GM12873 (cell line): Measurements from ENCODE around the gene CCM2.
A peak's percentile ranks its signal among the peaks of the same experiment; 100 is the strongest.

Source experiments
- TF ChIP-seq, protein P1 (sequence below): IDR thresholded peaks from 2 replicates; pipeline ENCODE4 v1.5.1; 2012; ENCODE audit warnings: low read depth, mild to moderate bottlenecking, moderate library complexity, low read length, control low read depth; ENCODE audit not compliant: insufficient read depth; ENCODE audit errors: missing control alignments

Gene CCM2

DNA sequence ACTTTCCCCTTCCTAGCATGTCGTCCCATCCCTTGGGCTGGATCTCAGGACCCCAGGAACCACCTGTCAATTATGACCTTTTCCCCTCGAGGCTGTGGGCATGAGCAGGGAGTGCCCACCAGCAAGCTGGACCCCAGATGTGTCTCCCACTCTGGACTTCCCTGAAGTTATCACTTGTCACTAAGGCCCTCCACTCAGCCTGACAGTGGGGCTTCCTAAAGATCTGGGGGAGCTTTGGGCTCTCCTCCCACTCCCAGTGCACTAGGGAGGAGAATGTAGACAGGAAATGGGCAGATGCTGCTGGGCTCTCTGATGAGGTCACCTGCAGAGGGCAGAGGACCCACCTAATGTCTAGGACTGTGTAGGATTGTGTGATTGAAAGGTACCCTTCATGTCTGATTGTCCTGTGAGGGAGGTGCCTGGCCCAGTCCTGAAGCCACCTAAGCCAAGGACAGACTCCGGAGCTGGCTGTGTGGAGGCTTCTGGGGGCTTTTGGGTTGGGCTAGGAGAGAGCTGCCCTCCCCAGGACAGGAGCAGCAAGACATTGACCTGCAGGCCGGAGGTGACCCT lies 39.9 kb upstream of the CCM2 start:
- TF ChIP-seq, protein P1, sequence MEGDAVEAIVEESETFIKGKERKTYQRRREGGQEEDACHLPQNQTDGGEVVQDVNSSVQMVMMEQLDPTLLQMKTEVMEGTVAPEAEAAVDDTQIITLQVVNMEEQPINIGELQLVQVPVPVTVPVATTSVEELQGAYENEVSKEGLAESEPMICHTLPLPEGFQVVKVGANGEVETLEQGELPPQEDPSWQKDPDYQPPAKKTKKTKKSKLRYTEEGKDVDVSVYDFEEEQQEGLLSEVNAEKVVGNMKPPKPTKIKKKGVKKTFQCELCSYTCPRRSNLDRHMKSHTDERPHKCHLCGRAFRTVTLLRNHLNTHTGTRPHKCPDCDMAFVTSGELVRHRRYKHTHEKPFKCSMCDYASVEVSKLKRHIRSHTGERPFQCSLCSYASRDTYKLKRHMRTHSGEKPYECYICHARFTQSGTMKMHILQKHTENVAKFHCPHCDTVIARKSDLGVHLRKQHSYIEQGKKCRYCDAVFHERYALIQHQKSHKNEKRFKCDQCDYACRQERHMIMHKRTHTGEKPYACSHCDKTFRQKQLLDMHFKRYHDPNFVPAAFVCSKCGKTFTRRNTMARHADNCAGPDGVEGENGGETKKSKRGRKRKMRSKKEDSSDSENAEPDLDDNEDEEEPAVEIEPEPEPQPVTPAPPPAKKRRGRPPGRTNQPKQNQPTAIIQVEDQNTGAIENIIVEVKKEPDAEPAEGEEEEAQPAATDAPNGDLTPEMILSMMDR, result no peak

DNA sequence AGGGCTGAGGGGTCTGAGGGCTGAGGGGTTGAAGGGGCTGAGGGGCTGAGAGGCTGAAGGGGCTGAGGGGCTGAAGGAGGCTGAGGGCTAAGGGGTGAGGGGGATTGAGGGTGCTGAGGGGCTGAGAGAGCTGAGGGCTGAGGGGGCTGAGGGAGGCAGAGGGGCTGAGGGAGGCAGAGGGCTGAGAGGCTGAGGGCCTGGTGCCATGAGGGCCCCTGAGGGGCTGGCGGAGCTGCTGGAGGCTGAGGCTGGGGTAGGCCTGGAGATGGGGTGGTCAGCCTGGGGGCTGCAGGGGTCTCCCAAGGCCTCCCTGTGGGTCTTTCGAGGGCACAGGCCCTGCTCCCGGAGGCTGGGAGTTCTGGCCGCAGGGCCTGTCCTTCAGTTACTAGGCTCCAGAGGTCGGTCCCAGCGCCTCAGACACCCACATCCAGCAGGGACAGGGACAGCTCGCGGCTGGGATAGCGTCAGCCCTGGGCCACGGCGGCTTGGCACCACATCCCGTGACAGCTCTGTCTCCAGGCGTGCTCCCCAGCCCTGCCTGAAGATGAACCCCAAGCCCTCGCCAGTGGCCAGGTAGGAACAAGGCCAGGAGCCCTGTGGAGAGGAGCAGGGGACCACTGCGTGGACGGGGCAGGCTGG lies 38.0 kb upstream of the CCM2 start:
- TF ChIP-seq, protein P1, result no peak

DNA sequence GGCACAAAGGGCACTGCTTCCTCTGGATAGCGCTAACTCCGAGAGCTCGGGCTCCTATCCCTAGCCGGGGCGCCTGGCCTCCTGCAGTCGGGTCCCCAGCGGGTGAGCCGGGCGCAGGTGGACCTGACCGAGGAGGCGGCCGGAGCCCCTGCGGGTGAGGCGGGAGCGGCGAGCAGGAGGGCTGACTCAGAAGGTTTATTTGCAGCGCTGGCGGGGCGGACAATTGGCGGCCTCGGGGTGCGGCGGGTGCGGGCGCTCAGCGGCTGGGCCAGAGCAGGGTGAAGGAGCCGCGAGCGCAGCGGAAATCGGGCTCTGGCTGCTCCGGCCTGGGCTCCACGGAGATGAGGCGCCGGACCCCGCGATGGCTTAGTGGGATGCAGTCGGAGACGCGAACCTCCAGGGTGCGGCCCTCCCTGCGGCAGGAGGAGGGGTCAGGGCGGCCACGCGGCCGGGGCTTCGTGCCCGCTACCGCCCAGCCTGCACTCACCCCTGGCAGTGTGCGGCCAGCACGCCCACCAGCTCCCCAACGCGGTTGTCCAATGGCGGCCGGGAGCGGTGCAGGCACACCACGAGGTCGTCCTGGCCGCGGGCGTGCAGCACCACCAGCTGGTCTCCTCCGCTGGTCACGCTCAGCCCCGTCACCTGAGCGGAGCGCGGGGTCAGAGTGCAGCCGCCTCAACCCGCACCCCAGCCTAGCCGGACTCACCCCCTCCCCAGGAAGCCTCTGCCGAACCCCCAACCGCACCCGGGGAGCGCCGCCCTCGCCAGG lies 37.3 kb upstream of the CCM2 start:
- TF ChIP-seq, protein P1, result no peak

- TF ChIP-seq, protein P1, result no peak
Measured at GRCh38 chr7:44963364-44964290, 36.4 kb upstream of the CCM2 start.

GRCh38 chr7:44964384-44964830 lies 35.6 kb upstream of the CCM2 start:
- TF ChIP-seq, protein P1, result peak; percentile 38

- TF ChIP-seq, protein P1, result no peak
Measured at GRCh38 chr7:44964831-44965440, 35.1 kb upstream of the CCM2 start.
